Endothelial cell of umbilical vein (primary cell): ENCODE data around the gene BRD2. TPM values are rescaled to one million over a fixed set of nuclear protein-coding genes. Genes with fewer than 3 reads are reported as not detected.

Experiments used
- BruUV-seq: library from RNA; stranded (reverse); fragments of 400-500 nt; replicated peaks from 2 replicates; lab custom pipeline; 2021; lab: Mats Ljungman, UMichigan
- CTCF ChIA-PET: fragments of 300-600, 350-600 bp; sonication (Branson Sonifier 250); formaldehyde crosslinking; loops from one replicate; lab custom pipeline; 2021; ENCODE audit warnings: antibody characterized with exemption, inconsistent platforms; lab: Charles Lee
- POLR2A ChIA-PET: fragments of 300-600, 350-600 bp; sonication (Branson Sonifier 250); formaldehyde crosslinking; loops from one replicate; lab custom pipeline; 2021; ENCODE audit warnings: antibody characterized with exemption, inconsistent platforms; lab: Charles Lee
- DNase-seq: peaks from one replicate; pipeline ENCODE4 v3.0.0-alpha.2; 2011; ENCODE audit warnings: low read depth, low spot score
- FAIRE-seq: peaks from 2 replicates; lab custom pipeline; 2011; peaks lifted over from hg19 to GRCh38; lab: Jason Lieb, UNC
- H2AFZ ChIP-seq: 2 replicates; pipeline ENCODE4 v1.6.0; 2012; ENCODE audit warnings: low read depth, low read length, control low read depth, inconsistent platforms
- H3K27ac ChIP-seq: 2 replicates; pipeline ENCODE4 v1.5.1; 2011; ENCODE audit warnings: low read depth, mild to moderate bottlenecking, control low read depth, low read length, moderate library complexity; ENCODE audit not compliant: insufficient read depth
- H3K27me3 ChIP-seq, 2 experiments: 2 replicates each; pipeline versions ENCODE4 v1.6.0 to v1.6.1; 2011; ENCODE audit warnings: low read length in 2 of 2, mixed read lengths in 1 of 2; ENCODE audit not compliant: control insufficient read depth in 2 of 2, insufficient read depth in 2 of 2
- H3K36me3 ChIP-seq, 2 experiments: 2 replicates in 1 of 2; 3 replicates in 1 of 2; pipeline ENCODE4 v1.5.1; 2011; ENCODE audit warnings: low read length in 2 of 2, mild to moderate bottlenecking in 1 of 2, moderate library complexity in 1 of 2; ENCODE audit not compliant: control insufficient read depth in 2 of 2, insufficient read depth in 2 of 2; ENCODE audit errors: extremely low read depth in 1 of 2
- H3K4me1 ChIP-seq: 3 replicates; pipeline ENCODE4 v1.5.1; 2011; ENCODE audit warnings: mild to moderate bottlenecking, low read length; ENCODE audit not compliant: control insufficient read depth, insufficient read depth; ENCODE audit errors: extremely low read depth
- H3K4me2 ChIP-seq: 2 replicates; pipeline ENCODE4 v1.6.1; 2011; ENCODE audit warnings: low read length, control low read depth, mixed read lengths; ENCODE audit not compliant: insufficient read depth
- H3K4me3 ChIP-seq, 3 experiments: fragments of 200-600 bp in 1 of 3; sonication (generic), shearing (Covaris generic) in 1 of 3; replicated peaks in 1 of 3; 2 replicates each; pipeline ENCODE4 v1.5.1; 2011 to 2016; ENCODE audit warnings: control low read depth in 3 of 3, low read length in 3 of 3, mild to moderate bottlenecking in 2 of 3, inconsistent platforms in 1 of 3, low read depth in 1 of 3, moderate library complexity in 1 of 3; ENCODE audit not compliant: insufficient read depth in 1 of 3
- H3K79me2 ChIP-seq: 2 replicates; pipeline ENCODE4 v1.6.0; 2012; ENCODE audit warnings: low read length, inconsistent platforms; ENCODE audit not compliant: control insufficient read depth, insufficient read depth
- H3K9ac ChIP-seq: replicated peaks from 2 replicates; pipeline ENCODE3; 2011; ENCODE audit warnings: low read length, control low read depth; ENCODE audit not compliant: insufficient read depth; ENCODE audit errors: extremely low read depth
- H3K9me1 ChIP-seq: replicated peaks from 3 replicates; pipeline ENCODE4 v1.6.0; 2011; ENCODE audit warnings: mild to moderate bottlenecking, low read length; ENCODE audit not compliant: control insufficient read depth, insufficient read depth; ENCODE audit errors: extremely low read depth
- H3K9me3 ChIP-seq: replicated peaks from 2 replicates; pipeline ENCODE4 v1.5.1; 2012; ENCODE audit warnings: low read length, inconsistent platforms; ENCODE audit not compliant: control insufficient read depth, insufficient read depth
- H4K20me1 ChIP-seq: replicated peaks from 2 replicates; pipeline ENCODE3; 2011; ENCODE audit warnings: mild to moderate bottlenecking, low read length; ENCODE audit not compliant: control insufficient read depth, insufficient read depth; ENCODE audit errors: extremely low read depth
- CTCF ChIP-seq, 2 donors: IDR thresholded peaks; 1 replicate in 1 of 2; 2 replicates in 1 of 2; pipeline ENCODE4 v1.5.1; 2011; ENCODE audit warnings: low read length in 2 of 2, mild to moderate bottlenecking in 2 of 2, moderate library complexity in 2 of 2, control low read depth in 1 of 2, inconsistent platforms in 1 of 2, low read depth in 1 of 2; ENCODE audit not compliant: insufficient read depth in 1 of 2; ENCODE audit errors: extremely low read depth in 1 of 2
- EZH2 ChIP-seq: IDR thresholded peaks from 2 replicates; pipeline ENCODE4 v1.6.1; 2012; ENCODE audit warnings: borderline replicate concordance, low read depth, mild to moderate bottlenecking, moderate library complexity, low read length, inconsistent platforms; ENCODE audit not compliant: severe bottlenecking
- FOS ChIP-seq: IDR thresholded peaks from 2 replicates; pipeline ENCODE4 v1.6.1; 2011; ENCODE audit warnings: mild to moderate bottlenecking, low read length, moderate library complexity, borderline replicate concordance; ENCODE audit not compliant: insufficient read depth
- GATA2 ChIP-seq: IDR thresholded peaks from 2 replicates; pipeline ENCODE4 v1.7.0; 2011; ENCODE audit warnings: low read depth, mild to moderate bottlenecking, moderate library complexity, mixed read lengths, low read length; ENCODE audit not compliant: insufficient read length, insufficient read depth
- JUN ChIP-seq: IDR thresholded peaks from 2 replicates; pipeline ENCODE4 v1.6.1; 2011; ENCODE audit warnings: borderline replicate concordance, low read depth; ENCODE audit not compliant: insufficient read length, insufficient read depth
- MAX ChIP-seq: IDR thresholded peaks from 2 replicates; pipeline ENCODE4 v1.6.1; 2011; ENCODE audit not compliant: insufficient read depth, insufficient read length
- MYC ChIP-seq: IDR thresholded peaks from one replicate; pipeline ENCODE4 v1.6.1; 2011; ENCODE audit warnings: mild to moderate bottlenecking, low read depth, low read length
- POLR2A ChIP-seq: IDR thresholded peaks from 2 replicates; pipeline ENCODE4 v1.6.1; 2012; ENCODE audit warnings: low read depth, mild to moderate bottlenecking, control low read depth, low read length
- POLR2AphosphoS5 ChIP-seq: IDR thresholded peaks from 2 replicates; pipeline ENCODE4 v1.6.1; 2012; ENCODE audit warnings: low read depth, mild to moderate bottlenecking, control low read depth, low read length, moderate library complexity; ENCODE audit not compliant: insufficient read depth
- dilution Hi-C: fragments of 300-500 bp; cut with MboI; formaldehyde crosslinking; loops from one replicate; pipeline ENCODE4 v1.15.0; 2019; ENCODE audit warnings: low sequenced_read_pairs; ENCODE audit not compliant: extremely low pct_ligation_motif_present
- intact Hi-C: fragments of 100-400 bp; cut with micrococcal nuclease; formaldehyde crosslinking; loops from one replicate; pipeline ENCODE4 v1.10.0; 2022
- polyA plus RNA-seq, 4 experiments: library from polyadenylated mRNA; depleted of rRNA in 3 of 4; stranded (reverse) in 3 of 4; unstranded in 1 of 4; fragments of >200 nt; gene quantifications; 2 replicates each; pipeline versions ENCODE4 v1.2.1 to v1.2.3, GENCODE V29; 2011 to 2012; ENCODE audit warnings: missing spikeins in 1 of 4
- total RNA-seq: library from RNA; stranded (reverse); gene quantifications from 2 replicates; pipeline ENCODE4 v1.2.3, GENCODE V29; 2021

The BRD2 gene
- total and polyA plus RNA-seq, 2 donors (not counting 3 experiments of a cell fraction or from before 2014, with no cell fraction given), result 131 to 197 TPM

GRCh38 chr6:32950010-32950409 is 18.4 kb upstream of the BRD2 start:
- no peak overlapping the region for H3K27ac ChIP-seq
- intact Hi-C loops, result no loop called here
- no TSS peak for BruUV-seq
- H3K4me2 ChIP-seq, result no peak overlapping the region
- ChIA-PET CTCF (interaction anchor here (0.7 to 10.8 kb wide), 5 partner anchors 14 to 82 kb away, joined by 3 to 174 read pairs (median 4); no protein-coding TSS in a partner anchor), POLR2A (interaction anchor here (1.9 kb wide), 1 partner anchor 22 kb away, joined by 6 read pairs; no protein-coding TSS in a partner anchor)
- no peak overlapping the region for H3K9ac ChIP-seq
- no peaks in the 10 kb centered on the region for H3K79me2 ChIP-seq
- DNase-seq (no peak), FAIRE-seq (no peak)
- no peaks in the 10 kb centered on the region for H3K36me3 ChIP-seq
- H3K9me3 ChIP-seq, result no peaks in the 10 kb centered on the region
- no peaks in the 10 kb centered on the region for H3K9me1 ChIP-seq
- H3K4me3 ChIP-seq, result no peak overlapping the region
- H4K20me1 ChIP-seq, result no peaks in the 10 kb centered on the region
- dilution Hi-C loops, result no loop called here
- TF ChIP-seq MAX (no peak), JUN (no peak), GATA2 (no peak), EZH2 (no peak), POLR2AphosphoS5 (no peak), FOS (no peak), POLR2A (no peak), CTCF (IDR thresholded peaks at IDR 0.05; ENCODE audit: extremely low read depth in 1 of 2, insufficient read depth in 1 of 2, low read depth in 1 of 2, low read length in 2 of 2) (no peak), MYC (no peak)
- no peak overlapping the region for H2AFZ ChIP-seq
- no peaks in the 10 kb centered on the region for H3K4me1 ChIP-seq
- peaks cover 2 to 20% of the 10 kb centered on the region in 2 experiments for H3K27me3 ChIP-seq
